Measurements from ENCODE around the gene AMPD3.

AMPD3 gene

GRCh38 chr11:10462746-10463300, 7.8 kb downstream of the AMPD3 start:
- FAIRE-seq: no peak

GRCh38 chr11:10473371-10473770, 18.3 kb downstream of the AMPD3 start:
- FAIRE-seq: no peak

- FAIRE-seq: no peak
These were observed 19.5 kb downstream of the AMPD3 start for GRCh38 chr11:10474551-10474950.

- FAIRE-seq: no peak
These were observed 21.3 kb downstream of the AMPD3 start for GRCh38 chr11:10476342-10476741.

GRCh38 chr11:10476927-10477689, 22.0 kb downstream of the AMPD3 start:
- no peak for FAIRE-seq

GRCh38 chr11:10477690-10478046, 22.6 kb downstream of the AMPD3 start:
- no peak for FAIRE-seq

GRCh38 chr11:10478066-10478465, 23.0 kb downstream of the AMPD3 start:
- no peak for FAIRE-seq

GRCh38 chr11:10478574-10479550, 23.8 kb downstream of the AMPD3 start:
- no peak for FAIRE-seq

- no peak for FAIRE-seq
These were observed 25.0 kb downstream of the AMPD3 start for GRCh38 chr11:10480026-10480425.

GRCh38 chr11:10480760-10481159, 25.7 kb downstream of the AMPD3 start:
- FAIRE-seq: no peak

GRCh38 chr11:10481560-10482349, 26.7 kb downstream of the AMPD3 start:
- no peak for FAIRE-seq

- FAIRE-seq: no peak
These were observed 28.1 kb downstream of the AMPD3 start for GRCh38 chr11:10483174-10483573.

- no peak for FAIRE-seq
These were observed 28.5 kb downstream of the AMPD3 start for GRCh38 chr11:10483584-10483983.

- no peak for FAIRE-seq
These were observed 29.6 kb downstream of the AMPD3 start for GRCh38 chr11:10484461-10485180.

- no peak for FAIRE-seq
These were observed 30.6 kb downstream of the AMPD3 start for GRCh38 chr11:10485646-10486045.

GRCh38 chr11:10486161-10486840, 31.2 kb downstream of the AMPD3 start:
- FAIRE-seq: no peak

- no peak for FAIRE-seq
These were observed 32.1 kb downstream of the AMPD3 start for GRCh38 chr11:10487002-10487647.

GRCh38 chr11:10488121-10488933, 33.3 kb downstream of the AMPD3 start:
- no peak for FAIRE-seq

- FAIRE-seq: no peak
These were observed 34.0 kb downstream of the AMPD3 start for GRCh38 chr11:10488934-10489691.

All from TTC549 (cell line).